Smooth muscle cell of the brain vasculature (primary cell): ENCODE measurements around the gene ATF7IP.
"Not testable (repeated sequence)": the region's sequence is repeated elsewhere in the genome, so short reads cannot be mapped to it uniquely, and the experiment has no call there.

Source experiments
- DNase-seq: peaks from one replicate; pipeline ENCODE4 v3.0.0-alpha.2; 2012; ENCODE audit warnings: low read depth, low spot score

The ATF7IP gene

DNA sequence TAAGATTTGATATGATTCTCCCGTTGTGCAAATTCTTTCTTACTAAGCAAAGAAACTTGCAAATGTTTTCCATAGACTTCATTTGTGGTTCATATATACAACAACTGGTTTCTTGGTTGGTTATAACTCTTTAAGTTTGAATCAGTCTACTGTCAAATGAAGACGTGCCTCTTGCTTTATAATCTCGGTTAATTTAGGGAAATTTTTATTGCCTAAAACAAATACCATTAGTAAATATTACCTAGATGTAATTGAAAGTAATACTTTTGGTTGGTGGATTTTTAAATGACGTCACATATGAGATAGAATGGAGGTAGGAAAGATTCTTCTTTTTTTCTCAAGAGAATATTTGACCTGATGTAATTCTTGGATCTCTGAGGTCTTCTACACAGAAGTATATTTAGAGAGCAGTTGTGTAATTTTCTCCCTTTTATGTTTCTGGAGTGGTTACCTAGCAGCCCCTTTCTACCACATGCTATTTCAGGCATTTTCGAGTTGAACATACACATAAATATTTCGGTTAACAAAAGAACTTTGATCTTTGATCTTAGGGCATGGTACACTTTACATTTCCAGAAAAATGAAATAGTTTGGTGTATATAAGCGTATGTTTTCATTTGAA lies 1.7 kb downstream of the ATF7IP start:
- no peak for DNase-seq

- no peak for DNase-seq
Observed at GRCh38 chr12:14369311-14369710, 3.8 kb downstream of the ATF7IP start.

DNA sequence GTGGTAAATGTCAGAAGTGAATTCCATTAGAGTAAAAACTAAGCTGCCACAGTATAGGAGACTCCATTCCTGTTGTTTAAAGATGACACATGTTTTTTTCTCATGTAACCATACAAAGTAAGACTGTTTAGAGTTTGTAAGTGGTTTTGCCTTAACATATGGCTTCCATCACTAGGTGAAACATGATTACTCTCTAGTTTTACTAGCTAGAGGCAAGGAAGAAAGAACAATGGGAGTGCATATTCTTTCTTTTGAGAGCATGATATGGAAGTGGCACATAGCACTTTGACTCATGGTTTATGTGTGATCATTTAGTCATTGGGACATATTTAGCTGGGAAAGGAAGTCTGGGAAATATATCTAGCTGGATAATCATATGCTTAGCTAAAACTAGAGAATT lies 7.7 kb downstream of the ATF7IP start:
- DNase-seq: no peak

DNA sequence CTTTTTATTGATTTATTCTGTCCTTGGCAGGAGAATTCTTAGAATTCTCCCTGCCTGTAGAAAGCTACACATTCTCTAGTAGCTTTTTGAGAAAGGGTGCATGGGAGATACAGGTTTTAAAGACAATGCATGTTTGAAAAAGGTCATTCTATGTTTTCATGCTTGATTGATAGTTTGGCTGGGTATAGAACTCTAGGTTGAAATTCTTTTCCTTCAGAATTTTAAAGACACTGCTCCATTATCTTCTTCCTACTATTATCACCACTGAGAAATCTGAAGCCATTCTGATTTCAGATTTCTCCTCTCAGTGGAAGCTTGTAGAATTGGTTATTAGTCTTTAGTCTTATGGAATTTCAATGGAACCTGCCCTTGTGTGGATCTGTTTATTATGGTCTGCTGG lies 14.0 kb downstream of the ATF7IP start:
- no peak for DNase-seq

DNA sequence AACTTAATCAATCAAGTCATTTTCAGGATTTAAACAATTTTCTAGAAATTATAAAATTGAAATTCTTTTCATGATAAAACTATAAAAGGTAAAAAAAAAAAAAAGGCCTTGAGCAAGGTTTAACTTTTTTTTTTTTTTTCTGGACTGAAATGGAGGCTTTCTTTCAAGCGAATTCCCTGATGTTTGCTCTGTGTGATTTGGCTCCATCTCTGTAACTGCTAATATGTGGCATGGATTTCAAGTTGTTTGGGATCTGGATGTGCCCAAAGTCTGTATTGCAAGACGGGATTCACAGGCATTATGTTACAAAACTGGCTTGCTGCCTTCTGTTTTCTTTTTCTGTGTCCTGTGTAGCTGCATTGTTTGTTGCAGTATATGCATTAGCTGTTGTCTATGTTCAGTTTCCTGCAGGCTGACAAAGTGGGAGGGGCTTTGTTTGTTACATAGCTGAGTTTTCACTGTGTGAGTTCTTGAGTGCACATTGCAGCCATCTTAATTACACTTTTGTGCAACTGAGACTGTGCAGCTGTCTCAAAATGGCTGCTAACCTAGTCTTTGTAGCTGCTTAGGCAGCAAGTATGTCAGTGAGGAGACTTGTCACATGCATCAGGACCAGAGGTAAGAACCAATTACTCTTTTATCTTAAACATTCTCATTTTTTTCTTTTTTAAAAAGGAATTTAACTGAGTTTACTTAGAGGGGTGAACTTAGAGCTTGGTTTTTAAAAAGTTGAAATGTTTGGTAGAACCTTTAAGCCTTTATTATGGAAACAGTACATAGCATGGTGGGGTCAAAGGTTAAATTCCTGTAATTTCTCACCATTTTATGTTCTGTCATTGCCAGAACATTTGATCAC lies 19.5 kb downstream of the ATF7IP start:
- peak; percentile 92 for DNase-seq

DNA sequence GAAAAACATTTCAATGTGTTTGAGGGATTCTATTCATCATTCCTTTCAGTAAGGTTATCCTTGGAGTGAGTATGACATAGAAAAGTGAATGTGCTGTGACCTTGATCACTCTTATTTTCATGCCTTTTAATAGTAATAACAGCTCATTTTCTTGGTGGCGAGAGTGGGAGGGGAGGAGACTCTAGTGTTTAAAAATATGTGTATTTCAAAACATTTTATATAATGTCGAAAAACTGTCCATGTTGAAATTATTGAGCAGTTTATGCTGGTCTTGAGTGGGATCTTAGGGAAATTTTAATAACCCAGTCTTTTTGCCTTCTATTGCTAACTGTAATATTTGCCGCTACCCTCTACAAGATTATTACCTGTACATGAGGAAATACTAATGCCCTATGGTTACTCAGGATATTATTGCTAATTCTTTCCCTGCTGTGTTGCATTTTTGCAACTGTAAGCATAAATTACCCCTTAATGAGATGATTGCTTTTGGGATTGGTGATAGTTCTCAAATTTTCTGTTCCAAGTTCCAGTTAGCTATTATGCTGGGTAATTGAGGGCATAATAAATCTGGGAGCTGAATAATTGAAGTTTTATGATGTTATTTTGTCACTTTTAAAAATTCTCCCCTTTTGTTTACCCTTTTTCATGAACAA lies 21.9 kb downstream of the ATF7IP start:
- no peak for DNase-seq

GRCh38 chr12:14390449-14390848 lies 25.0 kb downstream of the ATF7IP start:
- no peak for DNase-seq

DNA sequence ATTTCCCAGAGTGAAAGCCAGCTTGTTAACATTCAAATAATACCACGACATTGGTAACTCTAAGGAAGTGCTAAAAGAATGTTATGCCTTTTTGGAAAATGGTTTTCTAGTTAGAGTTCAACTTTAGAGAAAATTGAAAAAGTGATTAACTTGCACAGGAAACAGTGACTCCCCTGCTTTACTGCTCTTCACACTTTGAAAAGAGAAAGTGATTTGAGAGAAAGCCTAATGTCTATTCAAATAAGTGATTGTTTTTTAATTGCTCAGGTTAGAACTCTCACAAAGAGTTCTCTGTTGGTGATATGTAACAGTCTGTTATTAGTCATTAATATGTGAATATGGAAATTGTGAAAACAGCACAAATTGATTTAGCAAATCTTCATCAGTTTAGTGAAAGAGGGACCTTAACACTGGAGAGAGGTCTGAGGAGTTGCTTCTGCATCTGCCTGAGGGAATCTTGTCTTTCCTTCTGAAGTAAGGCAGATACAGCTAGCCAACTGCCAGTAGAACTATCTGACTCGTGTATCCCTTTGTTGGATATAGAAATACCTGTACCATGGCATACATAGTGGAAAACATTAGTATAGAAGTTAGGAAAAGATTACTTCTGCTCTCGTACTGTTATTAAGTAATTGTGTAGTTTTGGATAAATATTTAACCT lies 25.5 kb downstream of the ATF7IP start:
- DNase-seq: no peak

GRCh38 chr12:14393751-14394150 lies 28.3 kb downstream of the ATF7IP start:
- DNase-seq: no peak

DNA sequence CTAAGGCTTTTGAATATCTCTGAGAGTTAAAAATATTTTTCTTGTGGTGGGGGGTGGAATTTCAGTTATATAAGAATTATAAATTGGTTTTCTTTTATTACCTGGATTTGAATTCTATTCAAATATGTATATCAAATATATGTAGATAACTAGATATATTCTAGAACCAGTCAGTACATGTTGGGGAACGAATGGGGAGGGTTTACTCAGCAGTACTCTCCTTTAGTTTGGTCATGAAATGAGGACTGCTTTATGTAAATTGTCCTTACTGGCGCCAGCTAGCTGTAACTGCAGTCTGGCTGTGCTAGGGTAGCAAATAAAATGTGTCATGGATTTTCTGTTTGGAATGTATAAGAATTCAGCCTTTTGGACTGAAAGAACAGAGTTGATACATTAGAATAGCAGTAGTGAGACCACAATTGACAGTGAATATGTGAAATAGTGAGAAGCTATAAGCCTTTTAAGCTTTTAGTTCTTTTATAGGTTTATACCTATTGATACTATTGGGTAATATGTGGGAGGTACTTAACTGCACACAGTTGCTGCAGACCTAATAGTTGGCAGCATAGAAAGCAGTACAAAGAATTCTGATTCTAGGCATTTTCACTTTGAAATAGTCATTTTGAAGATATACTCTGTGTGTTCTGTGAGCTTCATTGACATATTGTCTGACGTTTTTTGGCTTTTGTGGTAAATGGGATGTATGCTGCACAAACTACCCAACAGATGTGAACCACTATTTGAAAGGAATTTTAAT lies 29.0 kb downstream of the ATF7IP start:
- no peak for DNase-seq

GRCh38 chr12:14395074-14395778 lies 29.7 kb downstream of the ATF7IP start:
- no peak for DNase-seq

DNA sequence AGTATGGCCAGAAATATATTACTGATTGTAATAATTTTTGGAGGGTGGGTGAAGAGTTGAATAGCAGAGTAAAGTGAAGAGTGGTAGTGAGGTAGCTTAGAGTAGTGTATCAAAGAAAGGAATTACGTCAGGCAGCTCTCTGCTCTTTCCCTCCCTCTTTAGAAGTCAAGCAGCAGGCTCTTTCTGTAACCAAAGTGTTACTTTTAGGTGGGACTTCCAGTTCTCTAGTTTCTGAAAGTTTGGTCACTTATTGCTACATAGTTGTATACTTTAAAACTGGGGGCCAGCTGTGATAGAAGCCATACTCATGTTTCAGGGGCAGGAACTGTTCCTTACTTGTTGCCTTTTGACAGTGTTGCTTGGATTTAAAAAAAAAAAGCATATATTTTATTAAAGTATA lies 30.6 kb downstream of the ATF7IP start:
- DNase-seq: no peak

DNA sequence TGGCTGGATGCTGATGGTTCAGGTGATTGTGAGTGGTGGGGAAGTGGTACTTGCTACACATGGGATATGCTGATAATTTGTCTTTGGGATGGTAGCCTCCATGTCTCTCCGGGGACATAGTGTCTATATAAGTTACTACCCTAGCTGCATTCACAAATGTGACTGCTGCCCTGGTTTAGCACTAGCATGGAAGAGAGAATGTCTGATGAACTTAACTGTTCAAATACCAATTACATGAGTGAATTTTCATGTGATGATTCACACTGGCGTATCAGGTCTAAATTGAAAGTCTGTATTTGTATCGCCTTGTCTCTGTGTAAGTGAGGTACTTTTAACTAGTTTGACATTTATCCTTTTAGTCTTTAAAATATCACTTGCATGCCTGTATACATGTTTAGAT lies 34.4 kb downstream of the ATF7IP start:
- DNase-seq: no peak

DNA sequence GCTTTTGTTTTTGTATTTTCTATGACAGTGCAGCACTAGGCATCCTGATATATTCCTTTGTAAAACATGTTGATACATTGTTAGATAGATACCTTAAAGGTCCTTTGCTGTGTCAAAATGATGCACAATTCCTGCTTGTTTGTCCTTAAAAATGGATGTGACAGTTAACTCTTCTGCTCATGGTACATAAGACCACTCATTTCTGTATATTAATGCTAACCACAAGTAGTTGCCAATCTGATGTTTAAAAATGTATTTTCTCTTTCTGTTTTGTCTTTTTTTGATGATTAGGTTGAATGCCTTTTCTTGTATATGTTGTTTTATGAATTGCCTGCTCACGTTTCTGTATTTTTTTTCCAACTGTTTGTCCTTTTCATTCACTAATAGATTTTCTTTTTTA lies 35.1 kb downstream of the ATF7IP start:
- DNase-seq: no peak

- not testable (repeated sequence) for DNase-seq
Observed at GRCh38 chr12:14401267-14401666, 35.8 kb downstream of the ATF7IP start.

GRCh38 chr12:14402697-14403096 lies 37.2 kb downstream of the ATF7IP start:
- DNase-seq: no peak

GRCh38 chr12:14403293-14403692 lies 37.8 kb downstream of the ATF7IP start:
- no peak for DNase-seq

GRCh38 chr12:14403711-14404196 lies 38.3 kb downstream of the ATF7IP start:
- DNase-seq: peak; percentile 83

- DNase-seq: not testable (repeated sequence)
Observed at GRCh38 chr12:14405407-14405806, 39.9 kb downstream of the ATF7IP start.

GRCh38 chr12:14408208-14408607 lies 42.7 kb downstream of the ATF7IP start:
- no peak for DNase-seq

- DNase-seq: no peak
Observed at GRCh38 chr12:14410177-14410576, 44.7 kb downstream of the ATF7IP start.
